ENCODE measurements around the gene HHIPL1.

The HHIPL1 gene

DNA sequence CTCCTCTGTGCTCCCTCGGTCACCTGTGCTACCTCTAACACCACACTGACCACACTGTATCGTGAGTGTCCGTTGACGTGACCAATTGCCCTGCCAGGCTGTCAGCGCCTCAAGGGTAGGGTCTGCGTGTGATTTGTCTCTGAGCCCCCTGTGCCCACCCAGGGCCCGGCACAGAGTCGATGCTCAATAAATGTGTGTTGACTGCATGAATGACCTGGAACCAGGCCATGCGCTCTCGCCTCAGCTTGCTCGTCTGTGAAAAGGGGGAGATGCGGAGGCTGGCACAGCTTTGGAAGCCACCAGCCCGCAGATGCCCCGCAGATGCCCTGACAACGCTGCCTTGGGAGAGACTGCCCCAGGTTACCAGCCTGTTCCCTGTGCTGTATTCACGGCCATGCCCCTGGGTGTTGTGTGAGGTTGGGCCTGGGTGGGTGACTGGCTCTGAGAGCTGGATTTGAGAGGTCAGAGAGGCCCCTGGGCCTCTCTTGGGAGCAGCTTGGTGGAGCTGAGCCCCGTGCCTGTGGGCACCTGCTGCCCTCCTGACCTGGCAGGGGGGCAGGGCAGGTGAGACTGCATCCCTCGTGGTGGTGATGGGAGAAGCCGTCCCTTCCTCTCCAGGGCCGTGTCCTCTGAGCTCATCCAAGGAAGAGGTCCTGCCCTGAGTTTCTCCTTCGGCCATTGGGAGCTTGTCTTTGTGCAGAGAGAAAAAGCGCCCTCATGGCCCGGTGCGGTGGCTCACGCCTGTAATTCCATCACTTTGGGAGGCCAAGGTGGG, 82.4 kb downstream of the HHIPL1 start:
- Histone ChIP-seq H3K36me3 (ENCODE audit: insufficient read depth, low read length) (no peaks in the 10 kb centered on the region), H3K9me3 (ENCODE audit: control insufficient read depth, insufficient read depth, low read length) (no peaks in the 10 kb centered on the region), H3K4me1 (ENCODE audit: insufficient read depth, low read length) (peaks cover 6% of the 10 kb centered on the region; the same call in 1 of the 2 replicates), H3K9ac (ENCODE audit: low read depth, low read length) (no peak overlapping the region)

DNA sequence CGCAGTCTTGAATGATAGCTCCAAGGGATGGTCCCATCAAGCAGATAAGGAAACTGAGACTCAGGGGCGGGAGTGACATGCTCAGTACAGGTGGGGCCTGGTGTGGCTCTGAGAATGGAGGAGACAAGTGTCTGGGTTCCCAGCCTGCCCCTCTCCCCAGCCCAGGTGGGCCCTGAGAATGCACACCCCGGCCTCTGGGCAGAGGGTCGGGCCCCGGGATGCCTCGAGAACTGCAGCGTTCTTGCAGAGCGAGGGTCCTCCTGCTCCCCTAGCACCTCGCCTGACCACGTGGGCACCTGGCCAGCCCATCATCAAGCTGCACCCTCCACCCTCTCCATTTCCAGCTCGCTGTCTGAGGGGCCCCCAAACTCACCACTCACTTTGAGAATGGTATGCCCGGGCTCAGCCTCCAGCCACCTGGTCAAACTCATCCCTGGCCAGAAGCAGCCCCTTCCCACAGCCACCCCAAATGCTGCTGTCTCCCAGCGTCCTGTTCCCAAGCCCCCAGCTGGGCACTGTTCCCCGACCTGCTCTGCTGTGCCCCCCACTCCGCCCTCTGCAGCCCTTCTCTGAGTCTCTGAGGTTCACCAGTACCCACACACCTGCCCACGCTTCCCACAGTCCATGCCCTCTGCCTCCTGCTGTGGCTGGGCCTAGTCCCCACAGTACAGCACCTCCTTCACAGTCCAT, 83.4 kb downstream of the HHIPL1 start:
- Histone ChIP-seq H3K36me3 (ENCODE audit: insufficient read depth, low read length) (no peaks in the 10 kb centered on the region), H3K9me3 (ENCODE audit: control insufficient read depth, insufficient read depth, low read length) (no peaks in the 10 kb centered on the region), H3K9ac (ENCODE audit: low read depth, low read length) (no peak overlapping the region), H3K4me1 (ENCODE audit: insufficient read depth, low read length) (peaks cover 6% of the 10 kb centered on the region; the same call in 1 of the 2 replicates)

DNA sequence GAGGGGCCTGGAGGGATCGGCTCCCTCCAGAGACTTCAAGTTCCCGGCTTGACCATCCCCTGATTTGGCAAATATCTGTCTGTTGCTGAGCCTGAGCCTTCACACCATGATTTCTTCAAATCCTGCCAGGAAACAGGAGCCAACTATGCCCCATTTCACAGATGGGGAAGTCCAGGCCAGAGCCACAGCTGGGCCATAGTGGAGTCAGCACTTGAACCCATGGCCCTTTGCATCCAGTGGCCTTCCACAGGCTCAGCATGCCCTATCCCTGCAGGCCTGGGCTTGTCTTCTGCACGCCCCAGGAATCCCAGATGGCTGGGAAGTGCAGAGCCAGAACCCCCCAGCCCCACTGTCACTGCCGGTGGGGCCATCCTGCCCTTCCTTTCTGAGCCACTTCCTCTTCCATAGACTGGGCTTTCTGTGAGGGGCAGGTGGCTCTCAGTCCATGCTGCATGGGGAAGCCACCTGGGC, 84.1 kb downstream of the HHIPL1 start:
- peaks cover 6% of the 10 kb centered on the region; the same call in 1 of the 2 replicates for H3K4me1 ChIP-seq (ENCODE audit: insufficient read depth, low read length)
- no peaks in the 10 kb centered on the region for H3K36me3 ChIP-seq (ENCODE audit: insufficient read depth, low read length)
- H3K9ac ChIP-seq (ENCODE audit: low read depth, low read length), result no peak overlapping the region
- no peaks in the 10 kb centered on the region for H3K9me3 ChIP-seq (ENCODE audit: control insufficient read depth, insufficient read depth, low read length)
